B cell (primary cell): ENCODE measurements around the gene IRF8. TPM values are rescaled to one million over a fixed set of nuclear protein-coding genes. Genes with fewer than 3 reads are reported as not detected.

Experiments used
- ATAC-seq: fragments of 200-7000 bp; cut with Tn5 transposase; one replicate; pipeline ENCODE4 v1.10.0; 2021; ENCODE audit warnings: low read depth, mild to moderate bottlenecking, moderate number of reproducible peaks, moderate library complexity
- CTCF ChIA-PET: fragments of 350-600 bp; sonication (Branson Sonifier 250); formaldehyde crosslinking; loops from one replicate; lab custom pipeline; 2021; ENCODE audit warnings: antibody characterized with exemption, inconsistent platforms; lab: Charles Lee
- POLR2A ChIA-PET: fragments of 350-600 bp; sonication (Branson Sonifier 250); formaldehyde crosslinking; loops from one replicate; lab custom pipeline; 2021; ENCODE audit warnings: antibody characterized with exemption; lab: Charles Lee
- DNase-seq: peaks from one replicate; pipeline ENCODE4 v3.0.0; 2013
- H2AFZ ChIP-seq: 2 replicates; pipeline ENCODE4 v1.6.1; 2012; ENCODE audit warnings: mild to moderate bottlenecking, low read depth, low read length; ENCODE audit not compliant: insufficient read depth, poor library complexity, severe bottlenecking
- H3K27ac ChIP-seq, 2 donors: 1 replicate in 1 of 2; 2 replicates in 1 of 2; pipeline ENCODE4 v1.5.1; 2012 to 2013; ENCODE audit warnings: low read length in 2 of 2, mild to moderate bottlenecking in 2 of 2, moderate library complexity in 1 of 2
- H3K27me3 ChIP-seq, 4 experiments: fragments of 200-600 bp in 1 of 4; sonication (generic) in 1 of 4; replicated peaks in 1 of 4; 1 replicate in 2 of 4; 2 replicates in 2 of 4; pipeline versions ENCODE4 v1.6.1 to v1.7.0; 2013 to 2016; ENCODE audit warnings: low read length in 3 of 4, mild to moderate bottlenecking in 2 of 4, mixed read lengths in 1 of 4, moderate library complexity in 1 of 4; ENCODE audit not compliant: insufficient read depth in 4 of 4, control insufficient read depth in 3 of 4; ENCODE audit errors: control extremely low read depth in 1 of 4
- H3K36me3 ChIP-seq, 2 experiments: replicated peaks in 1 of 2; 1 replicate in 1 of 2; 2 replicates in 1 of 2; pipeline versions ENCODE4 v1.6.1 to v1.7.1; 2013; ENCODE audit warnings: low read length in 1 of 2; ENCODE audit not compliant: insufficient read depth in 2 of 2, control insufficient read depth in 1 of 2; ENCODE audit errors: control extremely low read depth in 1 of 2, extremely low read depth in 1 of 2
- H3K4me1 ChIP-seq, 2 donors: fragments of 200-600 bp in 1 of 2; sonication (generic) in 1 of 2; 1 replicate in 1 of 2; 2 replicates in 1 of 2; pipeline versions ENCODE4 v1.5.1 to v1.6.1; 2013 to 2017; ENCODE audit warnings: low read length in 2 of 2; ENCODE audit not compliant: control insufficient read depth in 2 of 2, insufficient read depth in 2 of 2
- H3K4me2 ChIP-seq: replicated peaks from 2 replicates; pipeline ENCODE3; 2012; ENCODE audit warnings: mild to moderate bottlenecking, low read depth, low read length; ENCODE audit not compliant: poor library complexity, severe bottlenecking
- H3K4me3 ChIP-seq, 5 experiments: fragments of 200-600 bp in 1 of 5; sonication (generic) in 1 of 5; 1 replicate in 3 of 5; 2 replicates in 2 of 5; pipeline versions ENCODE4 v1.5.1 to v1.7.0; 2011 to 2016; ENCODE audit warnings: low read length in 4 of 5, mild to moderate bottlenecking in 4 of 5, low read depth in 2 of 5, control low read depth in 1 of 5, moderate library complexity in 1 of 5; ENCODE audit not compliant: insufficient read depth in 1 of 5; ENCODE audit errors: control extremely low read depth in 1 of 5, extremely low read depth in 1 of 5
- H3K79me2 ChIP-seq: fragments of 200-600 bp; sonication (generic); one replicate; pipeline ENCODE4 v1.6.0; 2016; ENCODE audit warnings: low read length; ENCODE audit not compliant: control insufficient read depth, insufficient read depth
- H3K9ac ChIP-seq: fragments of 200-600 bp; sonication (generic); 2 replicates; pipeline ENCODE4 v1.6.1; 2017; ENCODE audit warnings: mild to moderate bottlenecking, low read length, moderate library complexity
- H3K9me3 ChIP-seq, 3 donors: one replicate each; pipeline versions ENCODE4 v1.6.1 to v1.7.1; 2013; ENCODE audit warnings: low read length in 2 of 3; ENCODE audit not compliant: control insufficient read depth in 2 of 3, insufficient read depth in 1 of 3; ENCODE audit errors: control extremely low read depth in 1 of 3
- H4K20me1 ChIP-seq: 2 replicates; pipeline ENCODE4 v1.6.0; 2012; ENCODE audit warnings: mild to moderate bottlenecking, low read length; ENCODE audit not compliant: insufficient read depth, control insufficient read depth, poor library complexity, severe bottlenecking
- H3K27ac Mint-ChIP-seq: one replicate; pipeline ENCODE4 v1.8.0; 2021; ENCODE audit warnings: mixed read lengths
- H3K27me3 Mint-ChIP-seq: one replicate; pipeline ENCODE4 v1.8.0; 2021; ENCODE audit warnings: mixed read lengths
- H3K4me1 Mint-ChIP-seq: one replicate; pipeline ENCODE4 v1.8.0; 2021; ENCODE audit warnings: mixed read lengths
- H3K4me3 Mint-ChIP-seq: one replicate; pipeline ENCODE4 v1.8.0; 2021; ENCODE audit warnings: mixed read lengths
- H3K9me3 Mint-ChIP-seq: one replicate; pipeline ENCODE4 v1.8.0; 2022; ENCODE audit warnings: mixed read lengths; ENCODE audit not compliant: insufficient read depth
- CTCF ChIP-seq: fragments of 200-600 bp; IDR thresholded peaks from one replicate; pipeline ENCODE4 v1.8.0; 2022; ENCODE audit warnings: antibody characterized with exemption, mild to moderate bottlenecking
- EZH2 ChIP-seq: IDR thresholded peaks from 2 replicates; pipeline ENCODE4 v1.6.1; 2012; ENCODE audit warnings: borderline replicate concordance, low read depth, mild to moderate bottlenecking, moderate library complexity, low read length; ENCODE audit not compliant: insufficient read depth, poor library complexity, severe bottlenecking
- WGBS: methylation state at CpG from one replicate; pipeline ENCODE4 v1.1.5; 2013; ENCODE audit warnings: missing lambda C conversion rate; ENCODE audit not compliant: insufficient coverage; 5-methylcytosine and 5-hydroxymethylcytosine counted together
- intact Hi-C: fragments of 100-400 bp; cut with micrococcal nuclease; formaldehyde crosslinking; loops from one replicate; pipeline ENCODE4 v1.10.0; 2022
- polyA plus RNA-seq: library from polyadenylated mRNA; depleted of rRNA; stranded (reverse); fragments of >200 nt; gene quantifications from 2 replicates; pipeline ENCODE4 v1.2.3, GENCODE V29; 2012
- total RNA-seq, 2 donors: library from RNA; stranded (reverse); fragments of 120-200 nt in 1 of 2; gene quantifications; 1 replicate in 1 of 2; 2 replicates in 1 of 2; pipeline versions ENCODE4 v1.2.3 to v1.2.4, GENCODE V29; 2013 to 2022

IRF8 gene
- total and polyA plus RNA-seq, 2 donors (not counting 1 experiment from before 2014, with no cell fraction given), result 309 to 332 TPM

GRCh38 chr16:85858984-85859817, 39.8 kb upstream of the IRF8 start:
- H3K27ac ChIP-seq, result no peak overlapping the region
- ChIA-PET CTCF (interaction anchor here (1.1 to 2.1 kb wide), 3 partner anchors 26 to 38 kb away, joined by 3 to 6 read pairs (median 5); no protein-coding TSS in a partner anchor), POLR2A (no interaction called here)
- no peak for DNase-seq
- no peak overlapping the region for H3K4me3 Mint-ChIP-seq
- H3K4me1 Mint-ChIP-seq, result peaks cover 45% of the 10 kb centered on the region
- no peak overlapping the region for H3K9ac ChIP-seq
- peaks cover 14 to 26% of the 10 kb centered on the region in 2 donors for H3K4me1 ChIP-seq
- H3K79me2 ChIP-seq, result no peaks in the 10 kb centered on the region
- H3K9me3 Mint-ChIP-seq, result no peaks in the 10 kb centered on the region
- H3K36me3 ChIP-seq, result no peaks in the 10 kb centered on the region
- H3K27me3 Mint-ChIP-seq, result no peaks in the 10 kb centered on the region
- peak overlapping the region; percentile 32 for H3K27ac Mint-ChIP-seq
- H3K27me3 ChIP-seq, result no peaks in the 10 kb centered on the region
- H3K4me2 ChIP-seq, result no peak overlapping the region
- ATAC-seq, result no peak
- no peak overlapping the region for H3K4me3 ChIP-seq
- H2AFZ ChIP-seq, result no peak overlapping the region
- H4K20me1 ChIP-seq, result no peaks in the 10 kb centered on the region
- no peaks in the 10 kb centered on the region for H3K9me3 ChIP-seq
- intact Hi-C loops, result no loop called here
- WGBS, result 86% methylated on average over 12 of the region's 16 CpGs
- TF ChIP-seq EZH2 (no peak), CTCF (no peak)

- H3K9me3 Mint-ChIP-seq, result no peaks in the 10 kb centered on the region
- DNase-seq, result no peak
- H3K4me2 ChIP-seq, result no peak overlapping the region
- ChIA-PET CTCF (interaction anchor here (2.1 kb wide), 1 partner anchor 35 kb away, joined by 6 read pairs; no protein-coding TSS in a partner anchor), POLR2A (no interaction called here)
- no peaks in the 10 kb centered on the region for H4K20me1 ChIP-seq
- no peak overlapping the region for H3K4me3 ChIP-seq
- H3K27ac Mint-ChIP-seq, result no peak overlapping the region
- H3K79me2 ChIP-seq, result no peaks in the 10 kb centered on the region
- no peak overlapping the region for H3K27ac ChIP-seq
- no peaks in the 10 kb centered on the region for H3K27me3 ChIP-seq
- H2AFZ ChIP-seq, result no peak overlapping the region
- no peaks in the 10 kb centered on the region for H3K9me3 ChIP-seq
- H3K4me1 Mint-ChIP-seq, result peaks cover 40% of the 10 kb centered on the region
- no peaks in the 10 kb centered on the region for H3K36me3 ChIP-seq
- 84% methylated on average over 7 of the region's 7 CpGs for WGBS
- H3K27me3 Mint-ChIP-seq, result no peaks in the 10 kb centered on the region
- no peak overlapping the region for H3K4me3 Mint-ChIP-seq
- peaks cover 11 to 20% of the 10 kb centered on the region in 2 donors for H3K4me1 ChIP-seq
- no peak for ATAC-seq
- no peak for TF ChIP-seq EZH2
- no peak for TF ChIP-seq CTCF
- intact Hi-C loops, result no loop called here
- no peak overlapping the region for H3K9ac ChIP-seq
Observed at GRCh38 chr16:85859818-85860125, 39.2 kb upstream of the IRF8 start.
